Measurements from ENCODE around the gene ABTB2. TPM values are rescaled to one million over a fixed set of nuclear protein-coding genes. Genes with fewer than 3 reads are reported as not detected.
"Not testable (repeated sequence)": the region's sequence is repeated elsewhere in the genome, so short reads cannot be mapped to it uniquely, and the experiment has no call there.

Gene ABTB2
- total RNA-seq, 1 experiment from 2014 or later: 4.0 TPM

GRCh38 chr11:34191578-34191977 is 166.2 kb downstream of the ABTB2 start:
- DNase-seq (ENCODE audit: low read depth): no peak

DNA sequence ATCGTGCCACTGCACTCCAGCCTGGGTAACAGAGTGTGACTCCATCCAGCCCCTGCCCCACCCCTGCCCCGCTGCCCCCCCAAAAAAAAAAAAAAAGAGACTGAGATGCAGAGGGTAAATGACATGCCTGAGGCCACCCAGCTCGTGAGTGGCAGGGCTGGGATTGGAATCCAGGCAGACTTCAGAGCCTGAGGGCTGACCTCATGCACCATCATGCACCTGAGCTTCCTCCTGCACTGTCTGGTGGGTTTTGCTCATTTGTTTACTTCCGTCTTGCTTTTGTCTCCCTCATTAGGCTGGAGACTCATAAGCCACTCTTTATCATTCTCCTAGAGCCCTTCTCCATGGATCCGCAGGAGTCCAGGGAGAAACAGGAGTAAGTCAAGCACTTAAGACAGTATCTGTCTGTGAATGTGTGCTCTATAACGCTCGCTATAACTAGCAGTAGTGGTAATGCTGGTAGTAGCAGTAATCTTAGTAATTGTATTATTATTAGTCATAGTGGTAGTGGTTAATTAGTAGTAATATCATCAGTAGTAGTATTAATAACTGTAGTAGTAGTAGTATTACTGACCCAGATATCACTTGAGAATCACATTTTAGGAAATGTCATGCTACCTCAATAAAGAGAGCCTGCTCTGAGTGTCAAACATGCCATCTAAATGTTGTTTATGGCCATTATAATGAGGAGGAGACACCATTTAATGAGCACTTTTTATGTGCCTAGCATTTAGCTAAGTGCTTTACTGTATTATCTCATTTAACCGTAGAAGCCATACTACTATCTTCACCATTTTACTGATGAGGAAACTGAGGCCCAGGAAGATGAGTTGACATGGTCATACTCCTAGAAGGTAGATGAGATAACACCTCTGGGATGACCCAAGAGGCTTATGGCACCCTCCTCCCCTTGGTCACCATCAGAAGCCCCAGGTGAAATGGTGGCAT is 167.3 kb downstream of the ABTB2 start:
- DNase-seq (ENCODE audit: low read depth): no peak

- no peak for DNase-seq (ENCODE audit: low read depth)
Observed at GRCh38 chr11:34189191-34189590, 168.6 kb downstream of the ABTB2 start.

DNA sequence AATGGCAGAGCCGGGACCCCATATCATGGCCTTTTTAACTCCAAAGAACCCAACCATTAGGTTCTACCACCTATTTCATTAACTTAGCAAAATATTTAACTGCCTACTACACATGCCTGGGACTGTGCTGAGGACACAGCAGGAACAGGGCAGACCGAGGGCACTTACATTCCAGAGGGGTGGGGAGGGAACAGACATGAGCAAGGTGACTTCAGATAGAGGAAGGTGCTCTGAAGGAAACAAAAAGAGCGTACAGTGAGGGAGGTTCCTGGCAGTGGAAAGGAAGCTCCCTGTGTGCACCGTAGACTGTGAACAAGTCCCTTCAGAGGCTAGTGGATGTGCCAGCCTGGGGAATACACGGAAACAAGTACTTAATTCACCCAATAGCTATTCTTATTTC is 169.6 kb downstream of the ABTB2 start:
- no peak for DNase-seq (ENCODE audit: low read depth)

DNA sequence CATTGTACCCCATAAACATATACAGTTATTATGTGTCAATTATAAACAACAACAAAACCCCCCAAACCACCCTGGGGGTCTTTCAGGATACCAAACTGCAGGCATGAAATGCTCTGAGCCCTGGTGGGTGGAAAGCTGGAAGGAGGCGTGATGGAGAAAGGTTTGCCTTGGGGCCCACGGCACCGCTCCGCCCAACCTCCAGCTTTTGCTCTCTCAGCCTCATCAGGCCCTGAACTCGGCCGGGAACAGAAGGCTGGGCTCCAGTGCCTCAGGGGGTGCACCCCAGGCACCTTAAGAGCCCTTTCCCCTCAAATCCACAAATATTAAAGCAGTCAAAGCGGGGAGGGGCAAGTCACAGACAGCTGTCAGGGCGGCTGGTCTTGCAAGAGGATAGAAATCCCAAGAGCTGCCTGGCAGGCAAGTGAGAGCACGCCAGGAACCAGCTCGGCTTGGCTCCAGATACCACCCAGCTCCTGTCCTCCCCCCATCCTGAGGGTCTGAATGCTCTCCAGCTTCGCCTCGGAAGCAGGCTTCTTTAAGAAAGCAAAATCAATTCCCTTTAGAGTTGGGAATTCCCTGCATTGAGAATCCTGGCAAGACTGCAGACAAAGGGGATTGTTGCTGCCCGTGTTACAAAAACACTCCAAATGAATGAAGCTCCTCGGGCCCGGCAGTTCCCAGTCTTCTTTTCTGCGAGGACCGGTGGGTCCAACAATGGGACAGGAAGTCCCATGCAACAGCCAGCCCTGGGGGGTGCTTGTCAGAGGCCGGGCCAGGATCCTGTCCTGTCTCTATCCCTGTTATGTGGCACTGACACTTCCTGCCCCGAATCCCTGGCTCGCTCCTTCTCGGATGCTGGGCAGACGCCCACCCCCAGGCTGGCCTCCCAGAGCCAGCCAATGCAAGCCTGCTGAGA is 171.6 kb downstream of the ABTB2 start:
- DNase-seq (ENCODE audit: low read depth): no peak

- DNase-seq (ENCODE audit: low read depth): no peak
Observed at GRCh38 chr11:34184505-34185015, 173.2 kb downstream of the ABTB2 start.

- no peak for DNase-seq (ENCODE audit: low read depth)
Observed at GRCh38 chr11:34183848-34184391, 173.9 kb downstream of the ABTB2 start.

DNA sequence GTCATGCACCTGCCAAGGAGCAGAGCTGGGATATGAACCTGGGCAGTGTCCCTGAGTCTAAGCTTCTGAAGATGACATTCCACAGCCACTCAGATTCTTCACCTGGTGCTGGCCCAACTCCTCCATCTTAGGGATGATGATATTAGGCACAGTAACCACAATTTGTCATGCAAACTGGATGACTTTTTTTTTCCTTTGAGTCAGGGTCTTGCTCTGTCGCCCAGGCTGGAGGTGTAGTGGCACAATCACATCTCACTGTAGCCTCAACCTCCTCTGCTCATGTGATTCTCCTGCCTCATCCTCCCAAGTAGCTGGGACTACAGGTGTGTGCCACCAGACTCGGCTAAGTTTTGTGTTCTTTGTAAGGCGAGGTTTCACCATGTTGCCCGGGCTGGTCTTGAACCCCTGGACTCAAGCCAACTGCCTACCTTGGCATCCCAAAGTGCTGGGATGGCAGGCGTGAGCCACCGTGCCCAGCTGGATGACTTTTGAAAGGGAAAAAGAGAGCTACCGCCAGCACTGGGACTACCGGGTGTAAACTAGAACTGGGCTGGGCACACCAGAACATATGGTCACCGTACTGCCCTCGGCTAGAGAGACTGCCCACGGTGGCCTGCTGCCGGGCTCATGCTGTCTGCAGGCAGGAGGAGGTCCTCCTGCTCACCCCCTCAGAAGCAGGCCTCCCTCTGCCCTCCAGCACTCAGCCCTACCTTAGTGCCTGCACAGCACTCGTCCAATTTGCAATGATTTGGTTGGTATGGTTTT is 174.7 kb downstream of the ABTB2 start:
- DNase-seq (ENCODE audit: low read depth): no peak

DNA sequence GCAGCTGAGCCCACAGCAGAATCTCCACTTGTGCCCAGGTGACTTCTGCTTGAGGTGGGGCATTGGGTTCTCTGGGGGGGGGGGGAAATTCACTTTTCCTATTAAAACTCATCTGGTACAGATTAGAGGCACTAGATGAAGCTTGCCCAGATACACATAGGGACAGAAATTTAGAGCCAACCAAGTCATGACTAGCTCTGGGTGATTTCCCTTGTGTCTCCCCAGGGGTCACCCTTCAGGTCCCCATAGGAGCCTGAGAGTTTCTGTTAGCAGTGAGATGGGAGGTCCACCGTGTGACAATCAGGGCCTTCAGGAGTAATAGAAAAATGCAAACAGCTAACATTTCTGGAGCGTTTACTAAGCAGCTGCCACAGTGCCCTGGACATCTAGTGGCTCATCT is 175.4 kb downstream of the ABTB2 start:
- no peak for DNase-seq (ENCODE audit: low read depth)

- DNase-seq (ENCODE audit: low read depth): no peak
Observed at GRCh38 chr11:34181856-34182405, 175.9 kb downstream of the ABTB2 start.

DNA sequence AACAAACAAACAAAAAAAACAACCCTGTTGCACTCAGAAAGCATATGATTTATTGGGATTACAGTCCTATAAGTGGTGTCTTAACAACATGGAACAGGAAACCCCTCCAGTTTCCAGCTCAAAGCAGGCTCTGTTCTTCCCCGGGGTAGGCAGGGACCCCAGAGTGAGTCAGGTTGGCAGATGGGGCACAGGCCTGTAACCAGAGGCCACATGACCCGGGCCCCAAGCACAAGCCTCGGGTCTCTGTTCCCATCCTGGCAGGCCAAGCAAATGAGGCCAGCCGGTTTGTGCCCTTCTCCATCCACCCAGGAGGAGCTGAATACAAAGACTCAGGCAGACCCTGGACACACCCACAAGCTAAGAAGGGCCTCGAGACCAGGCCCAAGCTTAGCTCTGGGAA is 176.6 kb downstream of the ABTB2 start:
- DNase-seq (ENCODE audit: low read depth): peak; percentile 47

DNA sequence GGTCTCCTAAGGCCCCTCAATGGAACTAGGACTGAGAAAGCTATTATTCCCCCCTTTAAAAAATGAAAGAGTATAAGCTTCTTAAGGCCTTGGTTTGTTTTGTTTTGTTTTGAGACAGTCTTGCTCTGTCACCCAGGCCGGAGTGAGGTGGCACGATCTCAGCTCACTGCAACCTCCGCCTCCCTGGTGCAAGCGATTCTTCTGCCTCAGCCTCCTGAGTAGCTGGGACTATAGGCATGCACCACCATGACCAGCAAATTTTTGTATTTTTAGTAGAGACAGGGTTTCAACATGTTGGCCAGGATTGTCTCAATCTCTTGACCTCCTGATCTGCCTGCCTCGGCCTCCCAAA is 177.0 kb downstream of the ABTB2 start:
- DNase-seq (ENCODE audit: low read depth): not testable (repeated sequence)

DNA sequence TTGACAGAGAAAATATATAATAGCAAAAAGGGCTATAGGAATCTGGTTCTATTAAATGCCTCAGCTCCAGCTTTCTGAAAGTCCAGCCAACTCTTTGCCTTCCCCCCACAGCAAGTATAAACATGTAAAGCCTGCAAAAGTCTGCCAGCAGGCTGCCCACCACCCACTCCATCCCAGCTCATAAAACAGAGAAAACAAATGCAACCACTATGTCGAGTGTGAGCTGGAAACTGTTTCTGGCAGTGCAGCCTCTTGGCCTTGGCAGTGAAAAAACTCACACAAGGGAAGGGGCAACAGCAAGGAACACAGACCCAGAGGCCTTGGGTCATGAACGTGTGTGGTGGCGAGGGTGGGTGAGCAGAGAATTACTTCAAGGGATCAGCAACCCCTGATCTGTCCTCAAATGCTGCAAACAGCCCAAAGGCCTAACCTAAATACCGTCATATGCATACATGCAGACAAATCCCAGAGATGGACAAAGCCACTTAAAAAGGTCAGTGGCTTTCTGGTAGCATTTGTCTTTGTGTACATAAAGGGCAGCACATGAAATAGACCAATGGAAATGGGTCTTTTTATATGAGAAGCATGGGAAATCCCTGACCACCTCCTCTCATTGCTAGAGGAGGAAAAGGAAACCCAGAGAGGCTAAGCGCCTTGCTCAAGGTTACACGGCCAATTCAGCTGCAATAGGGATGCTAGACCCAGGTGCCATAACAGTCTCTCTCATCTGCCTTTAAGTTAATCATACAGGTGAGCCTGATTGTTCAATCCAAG is 177.6 kb downstream of the ABTB2 start:
- DNase-seq (ENCODE audit: low read depth): no peak

DNA sequence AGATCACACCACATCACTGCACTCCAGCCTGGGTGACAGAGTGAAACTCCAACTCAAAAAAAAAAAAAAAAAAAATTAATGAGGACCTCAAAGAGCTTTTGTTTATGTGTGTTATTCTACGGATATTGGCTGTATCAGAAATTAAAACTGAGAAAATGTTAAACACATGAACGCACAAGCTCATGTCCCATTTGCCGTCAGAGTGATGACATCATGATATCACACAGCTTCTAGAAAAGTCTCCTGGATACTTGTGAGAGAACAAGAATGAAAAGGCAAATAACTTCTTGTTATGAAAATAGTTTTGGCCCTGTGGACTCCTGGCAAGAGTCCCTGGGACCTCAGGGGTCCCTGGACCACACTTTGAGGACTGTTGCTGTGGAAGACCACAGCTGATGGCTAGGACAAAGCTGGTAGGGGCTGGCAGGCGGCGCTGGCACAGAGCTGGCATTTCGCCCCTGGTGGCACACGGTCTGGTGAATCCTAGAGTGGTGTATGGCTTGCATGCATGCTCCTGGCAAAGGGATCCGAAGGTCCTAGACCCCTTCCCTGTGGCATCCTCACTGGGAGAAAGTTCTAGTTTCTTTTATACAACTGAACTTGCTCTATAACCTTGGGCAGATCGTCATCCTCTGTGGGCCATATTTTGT is 178.7 kb downstream of the ABTB2 start:
- DNase-seq (ENCODE audit: low read depth): no peak

DNA sequence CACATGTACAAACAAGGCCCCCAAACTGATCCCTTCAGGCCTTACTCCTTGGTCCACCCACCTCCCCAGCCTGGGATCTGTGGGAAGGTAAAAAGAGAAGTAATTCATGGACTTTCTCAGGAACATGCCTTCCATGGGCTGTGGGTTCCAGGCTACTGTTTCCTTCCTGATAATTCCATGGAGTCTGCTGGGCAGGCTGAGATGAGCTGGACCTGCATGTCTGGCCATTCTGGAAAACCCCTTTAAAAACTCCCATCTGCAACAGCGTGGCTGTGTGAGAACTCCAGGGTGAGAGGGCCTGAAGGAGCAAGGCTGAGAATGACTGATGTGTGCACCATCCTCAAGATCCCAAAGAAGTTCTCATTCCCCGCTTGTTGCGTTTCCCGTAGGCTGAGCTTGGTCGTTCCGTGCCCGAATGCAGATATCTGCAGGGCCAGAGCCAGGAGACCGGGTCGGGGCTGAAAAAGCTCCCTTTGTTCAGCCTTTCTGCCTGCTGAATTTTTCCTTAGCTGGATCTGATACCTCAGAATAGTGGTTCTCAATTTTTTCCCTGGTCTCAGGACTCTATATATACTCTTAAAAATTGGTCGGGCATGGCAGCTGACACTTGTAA is 179.5 kb downstream of the ABTB2 start:
- DNase-seq (ENCODE audit: low read depth): no peak

DNA sequence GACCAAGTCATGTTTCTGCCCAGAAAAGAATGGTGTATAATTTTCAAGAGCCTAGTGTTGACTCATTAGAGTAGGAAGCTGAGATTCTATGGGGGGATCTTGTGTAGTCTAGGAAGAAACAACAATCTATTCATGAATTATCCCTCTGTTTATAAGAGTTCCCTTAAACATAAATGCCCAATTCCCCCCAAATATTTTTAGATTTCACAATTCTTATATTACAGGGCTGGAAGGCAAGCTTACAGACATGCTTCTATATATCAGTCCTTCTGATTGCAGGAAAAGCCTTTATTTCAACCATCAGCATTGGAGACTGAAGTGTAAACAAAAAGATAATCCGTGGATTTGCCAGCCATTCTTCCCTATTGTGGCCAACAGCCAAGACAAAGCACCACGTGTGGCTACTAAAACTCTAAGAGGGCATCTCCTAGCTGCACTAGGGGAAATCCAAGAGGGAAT is 181.0 kb downstream of the ABTB2 start:
- no peak for DNase-seq (ENCODE audit: low read depth)

GRCh38 chr11:34175284-34176019 is 182.4 kb downstream of the ABTB2 start:
- DNase-seq (ENCODE audit: low read depth): no peak

GRCh38 chr11:34174412-34175041 is 183.3 kb downstream of the ABTB2 start:
- DNase-seq (ENCODE audit: low read depth): peak; percentile 72

Data from HT1080 (cell line).